Tongue (tissue), 2 donors: Measurements from ENCODE around the gene ISM1. TPM values are rescaled to one million over a fixed set of nuclear protein-coding genes. Genes with fewer than 3 reads are reported as not detected.
"Not testable (repeated sequence)": the region's sequence is repeated elsewhere in the genome, so short reads cannot be mapped to it uniquely, and the experiment has no call there.

Source experiments
- DNase-seq: peaks from one replicate; pipeline ENCODE4 v3.0.0-alpha.2; 2015
- total RNA-seq: library from RNA; depleted of rRNA; stranded (reverse); fragments of >200 nt; gene quantifications from one replicate; pipeline ENCODE4 v1.2.3, GENCODE V29; 2014

The ISM1 gene
- total RNA-seq, 1 donor from 2014 or later, result 7.6 TPM

DNA sequence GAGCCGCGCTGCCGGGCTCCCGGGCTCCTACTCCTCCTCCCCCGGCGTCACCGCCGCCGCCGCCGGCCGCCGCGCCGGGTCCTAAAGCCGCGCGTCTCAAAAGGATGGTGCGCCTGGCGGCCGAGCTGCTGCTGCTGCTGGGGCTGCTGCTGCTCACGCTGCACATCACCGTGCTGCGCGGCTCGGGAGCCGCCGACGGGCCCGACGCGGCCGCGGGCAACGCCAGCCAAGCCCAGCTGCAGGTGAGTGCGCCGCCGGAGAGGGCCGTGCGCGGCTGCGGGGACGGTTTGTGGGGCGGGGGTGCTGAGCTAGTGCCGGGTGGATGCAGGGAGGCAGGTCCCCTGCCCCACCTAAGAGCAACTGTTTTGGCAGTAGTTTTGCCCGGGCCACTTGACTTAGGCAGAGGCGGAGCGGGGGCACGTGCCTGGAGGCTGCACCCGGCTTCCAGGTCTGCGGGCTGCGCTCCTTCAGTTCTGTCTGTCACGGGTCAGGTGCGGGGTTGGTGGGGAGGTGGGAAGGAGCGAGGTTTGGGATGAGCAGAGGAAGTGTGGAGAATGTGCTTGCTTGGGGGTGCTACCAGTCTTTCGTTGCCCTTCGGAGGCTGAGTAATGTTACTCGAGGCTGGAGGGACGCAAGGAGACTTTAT lies 722 bp downstream of the ISM1 start:
- DNase-seq, result peak; percentile 69

DNA sequence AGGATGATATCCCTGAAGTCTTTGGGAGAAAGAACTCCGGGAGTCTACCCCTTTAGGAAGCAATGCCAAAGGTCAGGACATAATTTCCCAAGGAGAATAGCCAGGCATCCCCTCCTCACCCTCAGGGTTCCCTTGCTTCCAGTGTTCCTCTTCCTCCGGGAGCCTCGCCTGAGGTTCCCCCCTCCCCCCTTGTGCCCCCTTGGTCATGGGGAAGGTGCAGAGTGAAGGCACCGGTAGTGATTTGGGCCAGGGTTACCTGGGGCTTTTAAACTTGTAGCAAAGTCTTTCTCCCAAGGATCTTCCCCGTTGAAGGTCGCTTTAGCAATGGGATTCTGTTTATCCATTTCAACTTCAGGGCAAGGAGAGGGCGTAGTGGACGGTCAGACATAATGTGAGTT lies 1.2 kb downstream of the ISM1 start:
- peak; percentile 2 for DNase-seq

DNA sequence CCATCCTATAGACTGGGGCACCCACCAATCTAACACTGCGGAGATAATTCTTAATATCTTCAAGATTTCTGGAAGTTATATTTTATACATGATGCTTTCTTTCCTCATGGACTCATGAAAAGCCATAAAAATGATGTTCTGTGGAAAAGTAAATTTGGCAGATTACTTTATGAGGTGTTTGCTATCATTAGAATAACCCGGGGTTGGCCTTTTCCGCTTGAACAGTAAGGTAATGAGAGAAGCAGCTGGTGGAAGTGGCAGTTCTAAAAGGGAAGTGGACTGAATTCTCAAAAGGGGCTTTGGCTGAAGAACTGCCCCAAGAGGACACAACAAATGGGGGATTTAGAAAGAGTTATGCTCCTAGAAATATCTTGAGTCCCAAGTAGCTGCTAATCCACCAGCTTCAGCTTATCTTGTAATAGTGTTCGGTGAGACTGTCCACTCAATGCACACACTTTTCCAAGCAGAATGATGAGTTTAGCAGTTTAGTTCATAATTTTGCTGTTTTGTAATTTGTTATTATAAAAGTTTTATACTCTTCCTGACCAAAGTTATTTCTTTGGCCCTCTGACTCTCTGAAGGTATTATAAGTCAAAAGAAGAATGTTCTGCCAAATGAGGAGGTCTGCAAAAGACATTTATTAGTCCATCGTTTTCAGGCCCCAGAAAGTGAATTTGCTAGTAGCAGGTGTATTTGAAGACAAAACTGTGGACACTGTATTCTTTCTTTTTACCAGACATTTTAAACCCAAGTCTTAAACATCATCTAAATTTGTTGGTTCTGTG lies 2.9 kb downstream of the ISM1 start:
- peak; percentile 23 for DNase-seq

DNA sequence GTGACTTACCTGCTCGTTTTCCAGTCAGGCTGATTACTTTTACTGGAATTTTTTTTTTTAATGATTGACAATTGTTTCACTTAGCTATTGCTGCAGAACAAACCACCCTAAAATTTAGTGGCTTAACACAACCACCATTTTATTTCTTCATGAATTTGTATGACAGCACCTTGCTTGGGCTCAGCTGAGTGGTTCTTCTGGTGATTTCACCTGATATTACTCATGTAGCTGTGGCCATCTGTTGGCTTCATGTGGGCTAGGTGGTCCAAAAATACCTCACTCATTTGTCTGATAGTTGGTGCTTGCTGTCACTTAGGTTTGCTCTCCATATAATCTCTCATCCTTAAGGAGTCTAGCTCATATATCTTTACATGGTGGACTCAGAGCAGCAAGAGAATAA lies 5.3 kb downstream of the ISM1 start:
- DNase-seq, result no peak

DNA sequence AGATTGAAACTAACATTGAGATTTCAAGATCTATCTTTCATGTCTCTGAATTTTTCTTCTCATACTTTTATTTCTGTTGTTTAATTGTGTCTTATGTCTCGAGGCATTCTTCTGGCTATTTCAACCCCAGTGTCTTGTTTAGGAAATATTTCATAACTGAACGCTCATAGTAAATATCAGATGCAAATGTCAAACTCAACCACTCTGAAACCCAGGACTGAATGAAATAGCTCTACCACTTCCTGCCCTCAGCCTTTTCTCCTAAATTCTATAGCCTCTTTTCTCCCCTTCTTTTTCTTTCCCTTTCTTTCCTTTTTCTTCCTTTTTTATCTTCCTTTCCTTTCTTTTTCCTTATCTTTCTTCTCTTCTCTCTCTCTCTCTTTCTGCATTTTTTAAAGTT lies 7.7 kb downstream of the ISM1 start:
- DNase-seq, result no peak

DNA sequence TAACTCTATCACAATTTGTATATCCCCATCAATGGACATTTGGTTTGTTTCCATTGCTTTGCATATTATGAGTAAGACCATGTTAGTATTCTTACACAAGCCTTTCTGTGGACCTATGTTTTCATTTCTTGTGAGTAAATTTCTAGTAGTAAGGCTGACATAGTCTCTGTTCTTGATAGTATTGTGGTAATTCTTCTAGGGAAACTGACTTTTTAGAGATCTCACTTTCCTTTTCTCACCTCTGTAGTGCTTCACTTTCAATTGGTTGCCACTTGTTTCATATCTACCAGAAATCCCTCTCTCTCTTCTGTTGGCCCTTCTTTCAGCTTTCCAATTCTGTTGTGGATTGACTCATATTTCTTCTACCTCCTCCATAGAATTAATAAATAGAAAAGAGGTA lies 8.5 kb downstream of the ISM1 start:
- no peak for DNase-seq

DNA sequence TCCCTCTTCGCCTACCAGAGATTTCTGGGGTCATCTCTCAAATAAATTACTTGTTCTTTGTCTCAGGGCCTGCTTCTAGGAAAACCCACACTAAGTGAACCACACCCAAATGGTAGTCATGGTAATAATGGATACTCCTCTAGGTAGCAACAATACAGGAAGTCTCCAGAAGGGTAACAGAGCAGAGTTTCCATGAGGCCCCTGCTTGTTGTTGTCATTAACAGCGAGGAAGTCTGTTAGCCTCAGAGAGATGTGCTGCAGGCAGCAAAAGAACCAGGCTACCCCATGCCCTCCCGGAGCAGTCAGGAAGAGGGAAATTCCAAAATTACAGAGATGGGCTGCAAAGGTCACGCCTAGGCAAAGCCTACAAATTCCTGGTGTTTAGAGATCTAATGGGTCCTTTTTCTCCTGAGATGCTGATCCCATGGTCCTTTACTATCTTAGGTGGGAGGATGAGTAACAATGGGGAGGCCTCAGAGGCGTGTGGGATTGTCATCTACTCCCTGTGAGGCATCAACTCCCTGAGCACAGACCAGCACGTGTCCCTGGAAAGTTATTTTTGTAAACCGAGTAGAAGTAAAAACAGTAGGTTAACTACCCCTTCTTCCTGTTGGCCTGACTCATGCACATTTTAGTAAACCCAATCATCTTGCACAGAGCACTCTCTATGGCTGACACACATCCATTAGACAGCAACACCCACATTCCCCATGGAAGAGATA lies 10.1 kb downstream of the ISM1 start:
- no peak for DNase-seq

DNA sequence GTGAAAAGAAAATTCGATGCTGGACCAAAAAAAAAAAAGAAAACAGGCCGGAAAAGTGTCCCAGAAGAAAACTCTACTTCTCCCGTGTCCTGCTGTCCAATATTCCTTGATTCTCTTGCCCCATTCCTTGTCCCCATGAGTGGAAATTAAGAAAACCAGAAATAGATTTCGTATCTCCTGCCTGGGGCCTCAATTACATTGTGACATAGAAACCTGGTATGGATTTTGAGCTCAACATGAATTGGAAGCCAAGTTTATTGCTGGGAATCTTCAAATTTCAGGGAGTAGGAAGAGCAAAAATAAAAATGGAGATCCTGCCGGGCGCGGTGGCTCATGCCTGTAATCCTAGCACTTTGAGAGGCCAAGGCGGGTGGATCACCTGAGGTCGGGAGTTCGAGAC lies 11.9 kb downstream of the ISM1 start:
- no peak for DNase-seq

DNA sequence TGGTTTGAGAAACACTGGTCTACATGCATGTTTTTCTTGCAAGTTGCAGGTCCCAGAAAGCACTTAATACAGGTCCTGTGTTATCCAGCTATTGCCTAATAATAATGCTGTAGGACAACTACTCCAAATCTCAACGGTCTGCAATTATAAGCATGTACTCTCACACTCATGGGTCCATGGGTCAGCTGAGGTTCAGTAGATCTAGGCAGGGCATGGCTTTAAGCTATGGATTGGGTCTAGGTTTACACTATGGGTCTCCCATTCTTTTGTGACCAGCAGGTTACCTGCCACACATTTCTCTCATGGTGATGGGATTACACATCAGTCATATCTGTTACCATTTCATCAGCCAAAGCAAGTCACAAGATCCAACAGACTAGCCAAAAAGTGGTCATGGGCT lies 13.9 kb downstream of the ISM1 start:
- no peak for DNase-seq

DNA sequence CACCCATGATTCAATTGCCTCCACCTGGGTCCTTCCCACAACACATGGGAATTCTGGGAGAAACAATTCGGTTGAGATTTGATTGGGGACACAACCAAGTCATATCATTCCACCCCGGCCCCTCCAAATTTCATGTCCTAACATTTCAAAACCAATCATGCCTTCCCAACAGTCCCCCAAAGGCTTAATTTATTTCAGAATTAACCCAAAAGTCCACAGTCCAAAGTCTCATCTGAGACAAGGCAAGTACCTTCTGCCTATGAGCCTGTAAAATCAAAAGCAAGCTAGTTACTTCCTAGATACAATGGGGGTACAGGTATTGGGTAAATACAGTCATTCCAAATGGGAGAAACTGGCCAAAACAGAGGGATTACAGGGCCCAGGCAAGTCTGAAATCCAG lies 15.3 kb downstream of the ISM1 start:
- not testable (repeated sequence) for DNase-seq

DNA sequence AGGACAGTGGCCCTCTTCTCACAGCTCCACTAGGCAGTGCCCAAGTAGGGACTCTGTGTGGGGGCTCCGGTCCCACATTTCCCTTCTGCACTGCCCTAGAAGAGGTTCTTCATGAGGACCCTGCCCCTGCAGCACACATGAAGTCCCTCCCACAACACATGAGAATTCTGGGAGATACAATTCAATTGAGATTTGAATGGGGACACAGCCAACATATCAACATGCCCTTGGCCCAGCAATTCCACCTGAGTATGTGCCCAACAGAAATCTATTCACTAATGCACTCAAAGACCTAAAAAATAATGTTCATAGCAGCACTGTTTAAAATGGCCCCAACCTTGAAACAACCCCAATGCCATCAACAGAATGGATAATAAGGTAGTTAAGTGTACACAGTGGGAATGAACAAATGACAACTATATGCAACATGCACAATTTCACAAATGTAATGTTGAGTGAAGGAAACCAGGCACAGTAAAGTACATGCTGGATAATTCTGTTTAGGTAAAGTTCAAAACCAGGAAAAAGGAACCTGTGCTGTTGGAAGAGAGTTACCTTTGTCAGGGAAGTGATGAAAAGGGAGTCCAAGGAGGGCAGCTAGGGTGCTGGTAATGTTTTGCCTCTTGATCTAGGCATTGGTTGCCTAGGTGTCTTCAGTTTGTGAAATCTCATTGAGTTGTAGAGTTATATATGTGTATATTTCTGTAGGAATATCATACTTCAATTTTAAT lies 16.1 kb downstream of the ISM1 start:
- DNase-seq, result no peak

DNA sequence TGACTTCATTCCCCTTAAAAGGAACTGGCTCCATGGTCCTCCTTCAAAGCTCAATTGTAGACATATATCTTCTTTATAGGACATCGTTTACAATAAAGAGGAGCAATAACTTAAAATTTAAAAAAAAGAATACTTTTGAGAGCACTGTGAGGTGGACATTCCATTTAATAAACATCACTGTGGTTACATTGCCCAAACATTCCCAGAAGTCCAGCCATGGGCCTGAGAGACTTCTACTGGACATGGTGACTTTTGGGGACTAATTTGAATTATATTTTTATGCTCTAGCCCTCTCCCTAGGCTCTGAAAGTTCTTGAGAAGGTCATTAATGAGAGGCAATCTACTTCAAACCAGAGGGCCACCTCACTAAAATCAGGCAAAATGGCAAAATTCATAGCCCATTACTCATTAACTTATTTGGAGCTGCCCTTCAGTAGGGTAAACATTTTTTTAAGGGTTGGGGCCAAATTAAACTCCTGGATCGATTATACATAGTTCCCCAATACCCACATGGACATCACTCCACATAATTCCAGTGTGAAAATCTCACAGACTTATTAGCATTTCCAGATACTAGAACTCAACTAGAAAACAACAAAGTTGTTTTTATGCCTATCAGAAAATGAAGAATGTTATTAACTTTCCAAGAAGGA lies 17.1 kb downstream of the ISM1 start:
- DNase-seq, result no peak

DNA sequence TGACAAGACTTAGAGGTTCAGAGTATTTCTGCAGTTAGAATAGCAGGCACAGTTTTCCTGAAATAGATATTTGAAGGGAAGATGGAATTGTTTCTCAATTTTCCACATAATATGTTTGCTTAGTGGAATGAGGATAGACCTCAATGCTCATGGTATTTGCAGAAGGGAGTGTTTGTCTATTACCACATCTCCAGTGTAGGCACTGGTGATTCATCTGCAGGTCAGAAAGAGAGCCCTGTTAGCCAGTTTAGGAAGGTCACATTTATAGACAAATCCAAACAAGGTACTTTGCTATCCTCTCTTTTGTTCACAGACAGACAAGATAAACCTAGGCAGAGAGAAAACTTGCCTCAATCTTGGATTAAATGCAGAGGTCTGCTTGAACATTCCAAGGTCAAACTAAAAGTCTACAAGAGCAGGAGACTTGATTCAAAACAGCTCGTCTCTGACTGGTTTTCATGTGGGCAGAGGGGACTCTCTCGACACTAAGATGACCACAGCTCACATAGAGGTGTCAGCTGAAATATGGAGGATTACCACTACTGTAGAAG lies 22.8 kb downstream of the ISM1 start:
- no peak for DNase-seq

DNA sequence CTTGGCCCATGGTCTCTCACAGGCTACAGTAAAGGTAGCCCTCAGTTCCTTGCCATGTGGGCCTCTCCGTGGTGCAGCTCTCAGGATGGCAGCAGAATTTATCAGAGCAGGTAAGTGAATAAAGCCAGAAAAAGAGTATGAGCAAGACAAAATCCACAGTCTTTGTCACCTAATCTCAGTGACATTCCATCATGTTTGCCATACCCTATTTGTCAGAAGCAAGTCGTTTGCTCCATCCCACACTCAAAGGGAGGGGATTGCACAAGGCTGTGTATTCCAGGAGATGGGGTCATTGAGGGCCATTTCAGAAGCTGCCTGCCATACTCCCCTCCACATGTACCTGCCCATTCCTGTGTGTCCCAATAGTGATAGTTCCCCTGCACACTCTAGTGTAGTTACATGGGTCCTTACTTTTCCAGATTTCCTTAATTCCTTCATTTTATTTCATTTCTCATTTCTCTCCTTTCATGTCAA lies 24.2 kb downstream of the ISM1 start:
- DNase-seq, result no peak

DNA sequence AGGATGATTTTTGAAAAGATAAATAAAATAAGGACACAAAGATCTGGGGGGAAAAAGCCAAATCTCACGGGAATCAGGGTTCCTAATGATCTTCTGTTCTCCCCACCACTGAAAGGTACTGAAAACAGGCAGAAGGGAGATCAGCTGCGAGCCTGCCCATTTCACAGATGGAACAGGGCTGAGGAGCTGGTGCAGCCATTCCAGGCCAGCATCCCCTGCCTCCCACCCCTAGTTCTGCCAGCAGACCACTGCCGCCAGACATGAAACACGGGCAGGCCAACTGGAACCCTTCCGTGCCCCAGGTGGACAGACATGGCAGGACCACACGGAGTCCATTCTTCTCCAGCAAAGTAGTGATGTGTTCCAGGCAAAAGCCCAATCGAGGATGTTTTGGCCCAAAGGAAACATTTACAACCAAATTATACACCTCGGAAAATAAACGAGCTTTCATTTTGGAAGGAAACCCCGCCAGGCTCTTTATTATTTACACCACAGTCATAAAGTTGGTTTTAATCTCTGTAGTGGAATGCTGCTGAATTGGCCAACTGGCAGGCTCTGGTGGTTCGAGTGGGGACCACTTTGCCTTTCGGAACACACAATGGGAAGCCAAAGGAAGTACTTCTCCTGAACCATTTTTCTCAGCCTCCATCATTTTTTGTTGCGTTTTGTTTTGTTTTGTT lies 28.2 kb downstream of the ISM1 start:
- peak; percentile 59 for DNase-seq

DNA sequence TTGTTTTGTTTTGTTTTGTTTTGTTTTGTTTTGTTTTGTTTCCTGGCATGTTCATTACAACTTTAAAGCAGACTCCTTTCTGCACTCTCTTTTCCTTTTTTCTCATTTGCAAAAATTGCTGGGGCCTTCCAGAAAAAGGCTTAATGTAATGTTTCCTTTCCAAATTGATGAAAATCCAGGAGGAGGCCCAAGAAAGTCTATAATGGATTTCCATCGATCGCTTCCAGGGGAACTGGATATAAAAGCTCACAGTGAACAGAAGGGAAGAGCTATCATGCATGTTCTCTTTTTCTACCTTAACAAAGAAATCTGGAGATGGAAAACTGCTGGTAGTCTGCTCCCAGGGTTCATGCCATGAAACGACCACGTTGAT lies 28.7 kb downstream of the ISM1 start:
- peak; percentile 54 for DNase-seq

DNA sequence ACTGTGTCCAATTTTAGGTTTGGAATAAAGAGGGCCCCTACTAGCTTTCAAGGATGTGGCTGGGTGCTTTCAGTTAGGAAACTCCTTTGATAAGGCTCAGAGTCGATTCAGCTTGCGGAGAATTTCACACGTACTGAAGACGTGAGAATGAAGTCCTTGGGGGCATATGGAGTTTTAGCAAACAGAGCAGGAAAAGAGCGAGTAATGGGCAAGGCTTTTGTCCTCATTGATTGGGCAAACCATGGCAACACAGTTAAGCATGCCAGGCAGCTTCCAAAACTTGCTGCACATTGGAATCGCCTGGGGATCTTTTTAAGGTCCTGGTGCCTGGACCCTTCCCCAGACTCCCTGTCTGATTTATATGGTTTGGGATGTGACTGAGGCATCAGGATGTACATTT lies 29.2 kb downstream of the ISM1 start:
- no peak for DNase-seq

DNA sequence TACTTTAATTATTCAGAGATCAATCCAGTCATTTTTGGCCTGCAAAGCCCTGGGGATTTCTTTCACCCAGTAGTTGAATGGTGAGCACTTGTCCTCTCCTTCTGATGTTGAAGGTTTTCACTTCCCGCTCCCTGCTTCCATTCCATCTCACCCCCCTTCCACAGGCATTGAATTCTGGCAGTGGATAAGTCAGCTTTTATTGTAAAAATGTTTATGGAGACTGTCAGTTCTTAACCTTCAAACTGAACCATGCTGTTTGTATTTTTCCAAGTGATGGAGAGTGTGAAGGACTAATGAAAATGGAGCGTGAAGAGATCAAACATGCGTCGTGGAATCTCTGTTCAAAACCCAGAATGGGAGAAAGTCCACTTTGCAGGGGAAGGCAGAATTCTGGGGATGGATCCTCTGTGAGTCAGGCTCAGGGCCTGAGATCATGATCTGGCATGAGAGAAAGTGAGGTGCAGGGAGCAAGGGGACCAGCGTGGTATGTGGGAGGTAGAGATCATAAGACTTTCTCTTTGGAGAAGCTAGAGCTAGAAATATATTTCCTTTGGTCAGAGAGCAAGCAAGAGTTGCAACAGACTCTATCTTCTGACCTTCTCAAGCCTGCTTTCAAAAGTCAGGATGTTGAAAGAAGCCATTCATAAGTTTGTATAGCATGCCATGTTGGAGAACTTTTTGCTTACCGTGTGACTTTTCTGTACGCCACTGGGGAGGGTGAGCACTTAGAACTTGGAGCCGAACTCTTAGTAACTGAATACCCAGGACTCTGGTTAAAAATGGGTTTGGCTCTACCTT lies 30.2 kb downstream of the ISM1 start:
- peak; percentile 32 for DNase-seq

DNA sequence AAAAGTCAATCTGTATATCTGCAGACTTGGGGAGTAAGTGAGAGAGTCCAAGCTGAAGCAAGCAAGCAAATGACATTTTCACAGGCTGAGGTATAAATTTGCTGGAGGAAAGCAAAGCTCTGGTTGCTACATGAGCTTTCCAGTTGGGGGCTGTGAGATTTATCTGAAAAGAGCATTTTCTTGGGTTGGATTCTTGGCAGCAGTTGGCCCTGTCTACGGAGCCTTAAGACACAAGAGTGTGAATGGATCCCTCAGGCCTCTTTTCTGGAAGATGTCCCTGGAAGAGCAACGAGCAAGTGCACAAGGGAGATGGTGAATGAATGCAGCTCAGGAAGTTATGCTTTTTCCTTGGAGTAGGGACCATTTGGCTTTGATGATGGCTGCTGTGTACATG lies 30.8 kb downstream of the ISM1 start:
- peak; percentile 48 for DNase-seq

DNA sequence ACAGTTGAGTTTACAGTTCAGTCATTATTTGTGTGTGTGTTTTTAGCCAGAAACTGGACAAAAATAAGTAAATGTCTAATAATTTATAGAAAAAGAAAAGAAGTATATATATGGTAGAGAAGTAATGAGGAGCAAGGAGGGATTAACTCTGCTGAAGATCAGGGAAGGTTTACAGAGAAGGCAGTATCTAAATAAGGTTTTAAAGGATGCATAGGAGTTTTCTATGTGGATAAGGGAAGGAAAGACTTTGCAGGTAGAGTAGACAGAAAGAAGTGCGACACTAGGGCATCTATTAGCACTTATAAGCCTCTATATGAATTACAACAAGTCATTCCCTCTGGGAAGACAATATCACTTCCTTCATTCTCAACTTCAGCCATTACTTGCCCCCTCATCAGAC lies 34.3 kb downstream of the ISM1 start:
- DNase-seq, result no peak
